Measurements from ENCODE around the gene FBXL15.

Gene FBXL15

DNA sequence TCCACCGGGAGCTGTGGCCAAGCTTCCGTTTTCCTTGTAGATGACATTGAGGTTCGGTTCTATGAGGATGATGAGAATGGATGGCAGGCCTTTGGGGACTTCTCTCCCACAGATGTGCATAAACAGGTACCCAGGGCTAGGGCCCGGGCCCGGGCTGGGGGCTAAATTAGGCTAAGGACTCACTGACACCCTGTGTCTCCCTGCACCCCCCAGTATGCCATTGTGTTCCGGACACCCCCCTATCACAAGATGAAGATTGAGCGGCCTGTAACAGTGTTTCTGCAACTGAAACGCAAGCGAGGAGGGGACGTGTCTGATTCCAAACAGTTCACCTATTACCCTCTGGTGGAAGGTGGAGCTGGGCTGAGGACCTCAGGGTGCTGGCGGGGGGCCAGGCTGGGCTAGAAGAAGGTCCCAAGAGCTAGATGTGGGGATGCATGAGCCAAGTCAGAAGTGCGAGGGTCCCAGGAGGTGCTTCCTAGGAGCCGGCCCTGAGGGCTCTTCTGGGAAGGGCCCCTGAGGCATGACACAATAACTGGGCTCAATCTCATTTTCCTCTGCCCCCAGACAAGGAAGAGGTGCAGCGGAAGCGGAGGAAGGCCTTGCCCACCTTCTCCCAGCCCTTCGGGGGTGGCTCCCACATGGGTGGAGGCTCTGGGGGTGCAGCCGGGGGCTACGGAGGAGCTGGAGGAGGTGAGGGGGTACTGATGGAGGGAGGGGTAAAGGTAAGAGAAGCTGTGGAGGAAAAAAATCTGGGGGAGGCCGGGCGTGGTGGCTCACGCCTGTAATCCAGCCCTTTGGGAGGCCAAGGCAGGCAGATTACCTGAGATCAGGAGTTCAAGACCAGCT, 22.2 kb upstream of the FBXL15 start:
- no peak for DNase-seq

DNA sequence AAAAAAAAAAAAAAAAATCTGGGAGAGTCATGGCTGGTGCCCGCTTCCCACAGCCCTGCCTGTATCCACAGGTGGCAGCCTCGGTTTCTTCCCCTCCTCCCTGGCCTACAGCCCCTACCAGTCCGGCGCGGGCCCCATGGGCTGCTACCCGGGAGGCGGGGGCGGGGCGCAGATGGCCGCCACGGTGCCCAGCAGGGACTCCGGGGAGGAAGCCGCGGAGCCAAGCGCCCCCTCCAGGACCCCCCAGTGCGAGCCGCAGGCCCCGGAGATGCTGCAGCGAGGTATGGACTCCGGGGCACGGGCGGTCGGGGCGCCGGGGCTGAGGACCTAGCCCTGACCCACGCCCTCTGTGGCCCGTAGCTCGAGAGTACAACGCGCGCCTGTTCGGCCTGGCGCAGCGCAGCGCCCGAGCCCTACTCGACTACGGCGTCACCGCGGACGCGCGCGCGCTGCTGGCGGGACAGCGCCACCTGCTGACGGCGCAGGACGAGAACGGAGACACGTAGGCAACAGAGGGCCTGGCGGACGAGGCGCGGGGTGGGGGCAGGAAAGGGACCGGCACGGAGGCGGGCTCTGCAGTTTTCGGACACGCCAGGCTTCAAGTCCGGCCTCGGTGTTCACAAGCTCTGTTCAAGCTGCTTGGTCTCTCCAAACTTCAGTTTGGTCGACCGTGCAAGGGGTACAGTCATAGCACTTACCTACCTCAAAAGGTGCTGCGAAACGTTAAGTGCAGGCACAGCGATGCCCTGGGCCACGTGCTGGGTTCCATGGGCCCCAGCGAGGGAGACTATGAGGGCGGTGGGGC, 21.2 kb upstream of the FBXL15 start:
- peak; percentile 41 for DNase-seq

DNA sequence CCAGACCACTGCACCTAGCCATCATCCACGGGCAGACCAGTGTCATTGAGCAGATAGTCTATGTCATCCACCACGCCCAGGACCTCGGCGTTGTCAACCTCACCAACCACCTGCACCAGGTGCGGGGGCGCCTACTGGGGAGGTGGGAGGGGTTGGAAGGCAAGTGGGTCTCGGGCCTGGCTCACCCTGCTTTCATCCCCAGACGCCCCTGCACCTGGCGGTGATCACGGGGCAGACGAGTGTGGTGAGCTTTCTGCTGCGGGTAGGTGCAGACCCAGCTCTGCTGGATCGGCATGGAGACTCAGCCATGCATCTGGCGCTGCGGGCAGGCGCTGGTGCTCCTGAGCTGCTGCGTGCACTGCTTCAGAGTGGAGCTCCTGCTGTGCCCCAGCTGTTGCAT, 20.6 kb upstream of the FBXL15 start:
- DNase-seq: no peak

DNA sequence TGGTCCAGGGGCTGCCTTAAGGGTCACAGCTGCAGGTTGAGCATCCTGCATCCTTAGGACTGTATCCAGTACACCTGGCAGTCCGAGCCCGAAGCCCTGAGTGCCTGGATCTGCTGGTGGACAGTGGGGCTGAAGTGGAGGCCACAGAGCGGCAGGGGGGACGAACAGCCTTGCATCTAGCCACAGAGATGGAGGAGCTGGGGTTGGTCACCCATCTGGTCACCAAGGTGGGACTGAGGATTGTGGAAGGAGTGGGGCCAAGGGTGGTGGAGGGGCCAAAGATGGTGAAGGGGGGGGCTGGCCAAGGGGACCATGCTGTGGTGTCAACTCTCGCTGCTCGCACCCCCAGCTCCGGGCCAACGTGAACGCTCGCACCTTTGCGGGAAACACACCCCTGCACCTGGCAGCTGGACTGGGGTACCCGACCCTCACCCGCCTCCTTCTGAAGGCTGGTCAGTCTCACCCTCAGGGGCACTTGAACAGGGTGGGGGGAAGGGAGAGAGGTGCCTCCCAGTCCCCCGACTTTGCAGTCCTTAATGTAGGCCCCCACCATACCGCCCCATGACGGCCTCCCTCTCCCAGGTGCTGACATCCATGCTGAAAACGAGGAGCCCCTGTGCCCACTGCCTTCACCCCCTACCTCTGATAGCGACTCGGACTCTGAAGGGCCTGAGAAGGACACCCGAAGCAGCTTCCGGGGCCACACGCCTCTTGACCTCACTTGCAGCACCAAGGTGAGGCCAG, 19.9 kb upstream of the FBXL15 start:
- no peak for DNase-seq

GRCh38 chr10:102401342-102401654, 19.3 kb upstream of the FBXL15 start:
- DNase-seq: no peak

- no peak for DNase-seq
Measured at GRCh38 chr10:102401735-102402511, 18.7 kb upstream of the FBXL15 start.

DNA sequence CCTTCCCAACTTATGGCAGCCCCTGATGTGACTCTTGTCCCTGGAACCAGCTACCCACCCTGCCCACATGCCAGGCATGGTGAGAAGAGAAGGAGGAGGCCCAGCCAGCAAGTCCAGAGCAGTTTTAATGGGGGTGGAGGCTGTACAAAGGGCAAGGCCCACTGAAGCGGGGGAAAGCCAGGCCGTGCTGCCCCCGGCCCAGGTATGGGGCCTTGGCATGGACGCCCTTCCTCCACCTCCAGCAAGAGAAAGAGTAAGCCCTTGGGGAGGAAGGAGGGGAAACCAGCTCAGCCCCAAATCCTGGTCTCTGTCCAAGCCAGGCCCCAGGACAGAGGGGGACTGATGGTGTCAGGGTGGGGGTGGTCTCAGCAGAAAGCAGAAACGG, 18.1 kb upstream of the FBXL15 start:
- DNase-seq: no peak

DNA sequence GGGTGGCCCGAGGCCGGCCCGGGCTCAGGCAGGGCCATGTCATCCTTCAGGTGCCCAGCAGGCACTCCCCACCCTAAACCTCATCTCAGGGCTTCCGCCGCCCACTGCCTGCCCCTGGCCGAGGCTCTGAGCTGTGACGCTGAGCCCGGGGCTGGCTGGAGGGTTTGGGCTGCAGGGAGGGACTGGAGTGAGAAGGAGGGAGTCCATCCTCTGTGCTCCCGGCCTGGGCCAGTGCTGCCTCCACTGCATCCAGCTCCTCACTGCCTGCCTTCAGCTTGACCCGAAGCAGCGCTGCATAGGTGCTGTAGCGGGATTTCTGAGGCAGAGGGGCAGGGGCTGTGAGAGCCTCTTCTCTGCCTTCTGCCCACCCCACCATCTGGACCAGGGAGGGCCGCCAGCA, 17.5 kb upstream of the FBXL15 start:
- DNase-seq: no peak

DNA sequence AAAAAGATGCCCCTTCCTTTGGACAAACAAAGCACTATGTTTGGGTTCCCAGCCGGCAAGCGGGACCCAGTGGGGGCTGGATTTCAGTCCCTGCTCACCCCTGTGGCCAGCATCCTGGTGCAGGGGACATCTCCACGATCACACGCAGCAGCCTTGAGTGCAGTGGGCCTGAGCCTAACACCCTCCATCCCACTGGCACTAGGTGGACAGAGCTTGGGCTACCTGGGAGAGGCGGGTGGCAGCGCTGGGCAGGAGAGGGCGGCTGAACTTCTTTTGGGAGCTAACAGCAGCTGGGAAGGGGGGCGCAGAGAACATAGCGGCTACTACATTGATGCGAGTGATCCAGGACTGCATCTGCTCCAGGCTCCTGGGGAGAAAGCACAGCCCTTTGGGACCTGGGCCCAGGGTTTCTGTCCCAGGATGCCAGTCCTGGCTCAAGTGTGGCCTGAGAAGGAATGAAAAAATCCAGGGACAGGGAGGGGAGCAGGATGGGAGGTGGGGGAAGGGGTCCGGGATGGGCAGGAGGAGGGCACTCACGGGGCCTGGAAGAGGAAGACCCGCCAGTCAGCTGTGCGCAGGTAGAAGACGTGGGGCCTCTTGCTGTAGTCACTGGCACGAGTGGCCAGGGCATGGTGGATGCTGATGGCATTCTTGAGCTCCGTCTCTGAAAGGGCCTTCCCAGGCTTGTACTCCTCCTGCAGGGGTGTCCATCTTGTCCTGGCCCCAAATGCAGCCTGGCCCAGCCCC, 16.1 kb upstream of the FBXL15 start:
- DNase-seq: no peak

GRCh38 chr10:102405108-102405571, 15.5 kb upstream of the FBXL15 start:
- DNase-seq: no peak

DNA sequence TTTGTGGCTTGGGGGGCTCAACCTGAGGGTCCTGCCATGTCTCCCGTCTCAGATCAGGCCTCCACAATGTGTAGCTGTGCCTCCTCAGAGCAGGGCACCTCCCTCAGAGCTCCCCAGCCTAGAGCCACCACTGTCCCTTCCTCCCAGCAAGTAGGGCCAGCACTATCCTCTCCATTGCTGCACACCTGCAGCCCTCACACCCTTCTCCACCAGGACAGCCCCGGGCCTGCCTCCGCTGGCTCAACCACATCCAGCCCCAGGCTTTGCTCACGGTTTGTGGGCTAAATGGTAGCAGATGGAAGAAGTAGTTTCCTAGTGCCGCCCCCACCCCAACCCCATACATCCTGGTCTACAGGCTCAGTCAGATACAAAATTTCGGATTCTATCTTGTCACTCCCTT, 15.0 kb upstream of the FBXL15 start:
- DNase-seq: no peak

DNA sequence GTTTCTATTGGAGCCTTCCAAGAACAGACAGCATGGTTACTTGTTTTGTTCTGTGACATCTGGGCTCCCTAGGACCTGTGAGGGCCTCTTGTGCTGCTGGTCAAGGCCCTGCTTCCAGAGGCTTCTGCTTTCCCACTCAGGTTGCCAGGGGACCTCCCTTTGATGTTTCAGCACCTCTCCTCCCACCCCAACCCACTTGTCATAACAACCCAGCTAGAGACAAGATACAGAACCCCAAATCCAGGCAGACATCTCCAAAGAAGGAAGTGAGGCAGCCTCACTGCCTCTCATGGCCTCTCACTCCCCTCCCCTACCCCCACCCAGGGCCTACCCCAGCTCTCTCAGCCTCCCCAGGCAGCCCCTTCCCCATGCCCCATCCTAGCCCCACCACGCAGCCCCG, 13.8 kb upstream of the FBXL15 start:
- no peak for DNase-seq

GRCh38 chr10:102407425-102408130, 13.1 kb upstream of the FBXL15 start:
- DNase-seq: no peak

DNA sequence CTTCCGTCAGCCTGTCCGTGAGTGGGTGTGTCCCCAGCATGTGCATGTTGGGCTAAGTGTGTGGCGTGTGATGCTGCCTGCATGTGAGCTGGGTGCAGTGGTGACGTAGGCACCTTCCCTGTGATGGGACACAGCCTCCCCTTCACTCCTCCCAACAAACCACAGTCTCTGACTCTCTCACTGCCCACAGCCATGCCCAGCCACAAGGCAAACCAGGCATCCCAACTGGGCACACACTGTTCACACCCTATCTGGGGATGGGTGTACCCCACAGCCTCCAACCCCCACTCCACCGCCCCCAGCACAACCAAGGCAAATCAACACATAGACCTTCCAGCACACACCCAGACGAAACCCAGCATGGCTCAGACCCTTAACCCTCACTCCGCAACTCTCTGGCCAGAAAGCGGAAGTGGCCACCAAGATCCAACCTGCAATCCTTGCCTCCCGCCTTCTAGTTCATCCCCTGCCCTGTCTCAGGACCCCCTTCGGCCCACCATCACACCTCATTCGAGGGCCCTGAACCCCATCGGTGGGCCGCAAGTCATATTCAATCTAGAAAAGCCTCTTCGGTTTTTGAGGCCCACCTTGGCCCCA, 12.4 kb upstream of the FBXL15 start:
- DNase-seq: no peak

DNA sequence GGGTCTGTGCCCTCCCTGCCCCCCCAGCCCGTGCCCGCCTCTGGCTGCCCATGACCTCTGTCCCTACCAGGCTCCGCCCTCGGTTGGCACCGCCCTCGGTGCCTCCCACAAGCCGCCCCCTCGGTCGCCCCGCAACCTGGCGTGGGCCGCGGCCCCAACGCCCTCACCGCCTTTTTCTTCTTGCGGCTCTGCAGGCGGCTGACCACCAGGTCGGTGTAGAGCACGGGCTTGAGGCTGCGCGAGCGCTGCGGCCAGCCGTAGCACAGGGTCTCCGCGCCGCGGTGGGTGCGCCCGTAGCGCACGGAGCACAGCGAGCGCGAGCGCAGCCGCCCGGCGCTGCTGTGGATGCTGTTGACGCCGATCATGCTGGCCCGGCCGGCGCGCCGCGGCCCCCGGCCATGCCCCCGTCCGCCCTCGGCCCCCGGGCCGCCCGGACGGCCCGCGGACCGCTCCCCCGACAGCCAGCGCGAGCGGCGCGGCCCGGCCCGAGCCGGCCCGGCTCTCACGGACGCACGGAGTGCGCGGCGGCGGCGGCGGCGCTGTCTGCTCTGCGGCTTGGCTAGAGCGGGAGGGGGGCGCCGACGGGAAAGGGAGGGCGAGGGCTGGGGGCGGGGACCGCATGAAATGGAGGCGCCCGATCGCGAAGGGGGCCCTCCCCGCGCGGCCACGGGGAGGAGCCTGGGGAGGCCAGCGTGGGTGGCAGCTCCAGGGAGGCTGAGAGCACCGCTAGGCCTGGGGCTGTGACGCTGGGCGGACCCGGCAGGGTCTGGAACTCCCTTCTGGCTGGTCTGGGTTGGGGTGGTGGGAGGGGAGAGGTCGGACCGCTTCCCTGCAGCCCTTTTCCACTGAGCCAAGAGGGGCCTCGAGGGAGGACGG, 11.7 kb upstream of the FBXL15 start:
- DNase-seq: no peak

DNA sequence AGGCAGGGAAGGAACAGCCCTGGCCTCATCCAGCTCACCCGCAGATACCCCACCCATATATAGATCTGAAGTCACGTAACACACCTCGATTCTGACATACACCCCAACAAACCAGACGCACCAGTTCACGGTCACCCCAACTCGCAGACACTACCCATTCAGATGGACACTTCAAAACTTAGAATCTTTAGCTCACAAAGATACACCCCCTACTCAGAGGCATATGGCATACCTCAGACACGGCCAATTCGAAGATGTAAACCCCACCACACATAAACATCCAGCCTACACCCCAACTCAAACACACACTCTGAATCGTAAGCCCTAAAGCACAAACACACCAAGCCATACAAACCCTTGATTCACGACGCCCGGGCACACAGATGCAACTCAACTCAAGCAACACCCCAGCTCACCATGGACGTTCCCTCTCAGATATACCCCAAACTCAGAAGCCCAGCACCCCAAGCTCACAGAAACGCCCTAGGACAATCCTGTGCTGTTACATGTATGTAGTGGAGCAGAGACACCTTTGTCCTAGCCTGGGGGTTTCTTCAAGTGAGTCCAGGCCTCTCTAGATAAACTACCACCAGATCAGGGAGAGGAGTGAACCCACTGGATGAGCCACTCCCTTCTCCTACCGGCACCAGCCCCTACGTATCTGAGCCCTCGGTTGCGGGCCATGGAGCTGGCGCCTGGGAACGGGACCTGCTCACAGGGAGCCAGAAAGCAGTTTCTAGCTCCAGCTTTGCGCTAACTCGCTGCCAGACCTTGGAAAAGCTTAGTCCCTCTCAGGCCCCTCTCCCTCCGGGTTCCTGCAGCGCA, 10.8 kb upstream of the FBXL15 start:
- DNase-seq: no peak

DNA sequence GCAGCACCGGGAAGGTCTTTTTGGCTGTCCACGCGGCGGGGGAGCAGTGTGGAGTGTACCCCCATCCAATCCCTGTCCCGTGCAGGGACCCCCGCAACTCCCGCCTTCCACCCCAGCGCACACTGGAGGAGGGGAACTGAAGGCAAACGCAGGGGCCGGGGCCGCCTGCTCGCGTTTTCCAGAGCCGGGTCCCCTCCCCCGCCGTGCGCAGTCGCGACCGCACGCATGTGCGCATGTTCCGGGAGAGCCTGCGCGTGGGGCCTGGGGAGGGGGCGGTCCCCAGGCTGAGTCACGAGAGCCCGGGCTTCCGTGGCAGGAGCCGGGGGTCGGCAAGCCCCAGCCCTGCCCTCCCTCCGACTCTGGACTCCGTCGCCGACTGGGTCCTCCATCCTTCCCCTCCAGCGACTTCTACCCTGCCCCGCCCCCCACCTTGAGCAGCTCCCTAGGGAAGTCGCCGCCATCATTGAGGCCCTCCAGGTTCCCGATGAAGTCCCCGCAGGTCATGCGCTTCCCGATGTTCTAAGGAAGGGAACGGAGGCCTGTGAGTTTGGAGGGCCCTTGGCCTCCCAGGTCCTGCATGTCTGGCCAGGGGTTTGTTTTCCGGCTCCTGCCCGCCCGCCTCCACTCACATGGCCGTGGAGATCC, 10.1 kb upstream of the FBXL15 start:
- no peak for DNase-seq

Measured in GF-D8 (cell line).